Suprapubic skin (tissue), 3 donors: ENCODE data around the gene NDUFC1.

Experiments
- CTCF ChIP-seq, 2 donors: fragments of 200-600 bp in 1 of 2; fragments of 450-650 bp in 1 of 2; sonication (generic) in 1 of 2; IDR thresholded peaks; one replicate each; pipeline ENCODE4 v1.5.1; 2016 to 2019; ENCODE audit warnings: antibody characterized with exemption in 2 of 2, mild to moderate bottlenecking in 1 of 2, moderate library complexity in 1 of 2
- EP300 ChIP-seq: sonication (generic); formaldehyde crosslinking; IDR thresholded peaks from one replicate; pipeline ENCODE4 v1.6.1; 2017; ENCODE audit warnings: antibody characterized with exemption
- POLR2A ChIP-seq, 2 donors: fragments of 450-650 bp; IDR thresholded peaks; one replicate each; pipeline ENCODE4 v1.6.1; 2017; ENCODE audit warnings: antibody characterized with exemption in 2 of 2, mild to moderate bottlenecking in 2 of 2, moderate library complexity in 2 of 2

- no peak for TF ChIP-seq EP300
- TF ChIP-seq CTCF (IDR thresholded peaks at IDR 0.05): no peak
- TF ChIP-seq POLR2A (IDR thresholded peaks at IDR 0.05): no peak
Observed at GRCh38 chr4:139246166-139246565, 56.1 kb downstream of the NDUFC1 start.
